HEK293 (cell line): ENCODE results near the gene GALE.

Experiments used
- CTCF ChIA-PET: fragments of 350-600 bp; formaldehyde crosslinking; extraction: SDS; loops from one replicate; lab custom pipeline; 2021; ENCODE audit warnings: antibody characterized with exemption; lab: Yijun Ruan, JAX
- POLR2A ChIA-PET: fragments of 300-600 bp; formaldehyde crosslinking; extraction: SDS; loops from one replicate; lab custom pipeline; 2020; ENCODE audit warnings: antibody characterized with exemption, inconsistent platforms; lab: Yijun Ruan, JAX
- H3K27ac ChIP-seq: fragments of 200-500 bp; sonication (Bioruptor generic); 2 replicates; pipeline ENCODE4 v1.5.1; 2014; ENCODE audit warnings: low read depth, low read length, control low read depth, inconsistent platforms; ENCODE audit errors: extremely low read depth
- H3K36me3 ChIP-seq, 2 experiments: fragments of 200-500 bp in 1 of 2; sonication (Bioruptor generic) in 1 of 2; 1 replicate in 1 of 2; 2 replicates in 1 of 2; pipeline ENCODE4 v1.5.1; 2014 to 2017; ENCODE audit warnings: inconsistent platforms in 2 of 2, low read length in 2 of 2; ENCODE audit not compliant: control insufficient read depth in 2 of 2, insufficient read depth in 1 of 2
- H3K4me1 ChIP-seq: fragments of 200-500 bp; sonication (Bioruptor generic); 2 replicates; pipeline ENCODE4 v1.5.1; 2014; ENCODE audit warnings: mild to moderate bottlenecking, low read length, inconsistent platforms; ENCODE audit not compliant: control insufficient read depth, insufficient read depth
- H3K4me3 ChIP-seq: 2 replicates; pipeline ENCODE4 v1.5.1; 2011; ENCODE audit warnings: low read depth, mild to moderate bottlenecking, control low read depth, low read length, moderate library complexity
- H3K9me3 ChIP-seq: fragments of 200-500 bp; sonication (Bioruptor generic); 2 replicates; pipeline ENCODE4 v1.5.1; 2014; ENCODE audit warnings: low read depth, low read length, inconsistent platforms; ENCODE audit not compliant: control insufficient read depth, insufficient read depth
- EGR2 ChIP-seq: fragments of 450-650 bp; formaldehyde crosslinking; IDR thresholded peaks from 2 replicates; pipeline ENCODE4 v1.5.1; 2016; ENCODE audit warnings: low read depth, missing biosample characterization, missing genetic modification characterization
- FEZF1 ChIP-seq: fragments of 450-650 bp; formaldehyde crosslinking; IDR thresholded peaks from 2 replicates; pipeline ENCODE4 v1.5.1; 2016; ENCODE audit warnings: missing biosample characterization, missing genetic modification characterization
- GLIS1 ChIP-seq: fragments of 450-650 bp; formaldehyde crosslinking; IDR thresholded peaks from 2 replicates; pipeline ENCODE4 v1.5.1; 2016; ENCODE audit warnings: missing biosample characterization, missing genetic modification characterization
- GLIS2 ChIP-seq: fragments of 450-650 bp; formaldehyde crosslinking; IDR thresholded peaks from 2 replicates; pipeline ENCODE4 v1.5.1; 2016; ENCODE audit warnings: missing biosample characterization, missing genetic modification characterization
- KLF1 ChIP-seq: fragments of 450-650 bp; formaldehyde crosslinking; IDR thresholded peaks from 2 replicates; pipeline ENCODE4 v1.5.1; 2016; ENCODE audit warnings: missing biosample characterization, missing genetic modification characterization
- MYNN ChIP-seq: fragments of 450-650 bp; formaldehyde crosslinking; IDR thresholded peaks from 2 replicates; pipeline ENCODE4 v1.5.1; 2016; ENCODE audit warnings: missing biosample characterization, missing genetic modification characterization, borderline replicate concordance
- PATZ1 ChIP-seq: fragments of 450-650 bp; formaldehyde crosslinking; IDR thresholded peaks from 2 replicates; pipeline ENCODE4 v1.5.1; 2016; ENCODE audit warnings: missing biosample characterization, missing genetic modification characterization
- PRDM1 ChIP-seq: fragments of 450-650 bp; formaldehyde crosslinking; IDR thresholded peaks from 2 replicates; pipeline ENCODE4; 2016; ENCODE audit warnings: missing biosample characterization, missing genetic modification characterization
- SP3 ChIP-seq: fragments of 450-650 bp; formaldehyde crosslinking; IDR thresholded peaks from 2 replicates; pipeline ENCODE4 v1.5.1; 2016; ENCODE audit warnings: missing biosample characterization, missing genetic modification characterization
- ZBTB10 ChIP-seq: fragments of 450-650 bp; formaldehyde crosslinking; IDR thresholded peaks from 2 replicates; pipeline ENCODE4 v1.5.1; 2016; ENCODE audit warnings: missing biosample characterization, missing genetic modification characterization
- ZBTB44 ChIP-seq: fragments of 450-650 bp; IDR thresholded peaks from 2 replicates; pipeline ENCODE4 v1.5.1; 2018; ENCODE audit warnings: missing biosample characterization, mild to moderate bottlenecking, missing genetic modification characterization
- ZFHX2 ChIP-seq: fragments of 450-650 bp; formaldehyde crosslinking; conservative IDR thresholded peaks from 2 replicates; pipeline ENCODE4 v1.5.1; 2016; ENCODE audit warnings: missing biosample characterization, missing genetic modification characterization
- ZFP3 ChIP-seq: fragments of 450-650 bp; formaldehyde crosslinking; IDR thresholded peaks from 2 replicates; pipeline ENCODE4 v1.5.1; 2016; ENCODE audit warnings: low read depth, missing biosample characterization, missing genetic modification characterization
- ZIC2 ChIP-seq: fragments of 450-650 bp; formaldehyde crosslinking; IDR thresholded peaks from 2 replicates; pipeline ENCODE4 v1.5.1; 2016; ENCODE audit warnings: missing biosample characterization, missing genetic modification characterization
- ZNF10 ChIP-seq: fragments of 450-650 bp; formaldehyde crosslinking; IDR thresholded peaks from 2 replicates; pipeline ENCODE4 v1.5.1; 2017; ENCODE audit warnings: missing biosample characterization, missing genetic modification characterization
- ZNF157 ChIP-seq: fragments of 450-650 bp; formaldehyde crosslinking; IDR thresholded peaks from 2 replicates; pipeline ENCODE4 v1.5.1; 2016; ENCODE audit warnings: missing biosample characterization, missing genetic modification characterization
- ZNF184 ChIP-seq: fragments of 450-650 bp; IDR thresholded peaks from 2 replicates; pipeline ENCODE4 v1.5.1; 2018; ENCODE audit warnings: missing biosample characterization, mild to moderate bottlenecking, missing genetic modification characterization
- ZNF248 ChIP-seq: fragments of 450-650 bp; formaldehyde crosslinking; IDR thresholded peaks from 2 replicates; pipeline ENCODE4 v1.5.1; 2017; ENCODE audit warnings: missing biosample characterization, missing genetic modification characterization
- ZNF335 ChIP-seq: fragments of 450-650 bp; formaldehyde crosslinking; conservative IDR thresholded peaks from 2 replicates; pipeline ENCODE4 v1.5.1; 2016; ENCODE audit warnings: missing biosample characterization, missing genetic modification characterization
- ZNF398 ChIP-seq: fragments of 450-650 bp; formaldehyde crosslinking; IDR thresholded peaks from 2 replicates; pipeline ENCODE4 v1.5.1; 2017; ENCODE audit warnings: missing biosample characterization, missing genetic modification characterization
- ZNF449 ChIP-seq: fragments of 450-650 bp; formaldehyde crosslinking; IDR thresholded peaks from 2 replicates; pipeline ENCODE4 v1.5.1; 2017; ENCODE audit warnings: missing biosample characterization, mild to moderate bottlenecking, missing genetic modification characterization, moderate library complexity
- ZNF580 ChIP-seq: fragments of 450-650 bp; formaldehyde crosslinking; IDR thresholded peaks from 2 replicates; pipeline ENCODE4 v1.5.1; 2016; ENCODE audit warnings: missing biosample characterization, missing genetic modification characterization
- ZNF768 ChIP-seq: fragments of 450-650 bp; formaldehyde crosslinking; IDR thresholded peaks from 2 replicates; pipeline ENCODE4 v1.5.1; 2018; ENCODE audit warnings: missing biosample characterization, mild to moderate bottlenecking, missing genetic modification characterization
- ZSCAN4 ChIP-seq: fragments of 450-650 bp; formaldehyde crosslinking; IDR thresholded peaks from 2 replicates; pipeline ENCODE4 v1.5.1; 2017; ENCODE audit warnings: missing biosample characterization, missing genetic modification characterization

GALE gene

GRCh38 chr1:23793018-23793781, 7.4 kb downstream of the GALE start:
- no peak overlapping the region for H3K27ac ChIP-seq
- POLR2A ChIA-PET: interaction anchor here (0.6 to 8.9 kb wide), 2 partner anchors 15 to 117 kb away, joined by 3 to 101 read pairs; partner anchors contain the start of gene PITHD1
- no peak for TF ChIP-seq ZNF10 (tag by site-specific recombination)
- TF ChIP-seq ZBTB10 (tag by site-specific recombination): no peak
- TF ChIP-seq FEZF1 (tag by site-specific recombination): no peak
- no peak for TF ChIP-seq EGR2
- peak; percentile 46 for TF ChIP-seq GLIS1 (tag by site-specific recombination)
- TF ChIP-seq ZIC2 (tag by site-specific recombination): peak; percentile 50
- no peak for TF ChIP-seq ZNF398
- no peak for TF ChIP-seq ZNF335 (tag by site-specific recombination)
- no peak for TF ChIP-seq ZNF248 (tag by site-specific recombination)
- no peak for TF ChIP-seq PRDM1 (tag by site-specific recombination)
- peak; percentile 72 for TF ChIP-seq PATZ1 (tag by site-specific recombination)
- no peak for TF ChIP-seq ZFHX2 (tag by site-specific recombination)
- no peak for TF ChIP-seq KLF1 (tag by site-specific recombination)
- TF ChIP-seq ZBTB44 (tag by site-specific recombination): no peak
- no peak for TF ChIP-seq ZNF184 (tag by site-specific recombination)
- no peak for TF ChIP-seq MYNN (tag by site-specific recombination)
- TF ChIP-seq ZNF768 (tag by site-specific recombination): no peak
- no peak for TF ChIP-seq ZNF157 (tag by site-specific recombination)
- TF ChIP-seq ZNF580 (tag by site-specific recombination): no peak
- no peak for TF ChIP-seq ZNF449
- no peak for TF ChIP-seq ZSCAN4 (tag by site-specific recombination)
- no peak for TF ChIP-seq ZFP3 (tag by site-specific recombination)
- no peak for TF ChIP-seq SP3
- peak; percentile 79 for TF ChIP-seq GLIS2 (tag by site-specific recombination)

More at GRCh38 chr1:23793018-23793781, 7.4 kb downstream of the GALE start:
- CTCF ChIA-PET: interaction anchor here (0.6 kb wide), 1 partner anchor 85 kb away, joined by 3 read pairs; no protein-coding TSS in a partner anchor
- no peaks in the 10 kb centered on the region for H3K9me3 ChIP-seq
- no peak overlapping the region for H3K4me3 ChIP-seq
- H3K36me3 ChIP-seq: peaks cover 0 to 68% of the 10 kb centered on the region in 2 experiments; a peak in 2 of 3 replicates
- H3K4me1 ChIP-seq: peaks cover 9% of the 10 kb centered on the region; the same call in 1 of the 2 replicates
